Measurements from ENCODE around the gene ZBTB32.

DNA sequence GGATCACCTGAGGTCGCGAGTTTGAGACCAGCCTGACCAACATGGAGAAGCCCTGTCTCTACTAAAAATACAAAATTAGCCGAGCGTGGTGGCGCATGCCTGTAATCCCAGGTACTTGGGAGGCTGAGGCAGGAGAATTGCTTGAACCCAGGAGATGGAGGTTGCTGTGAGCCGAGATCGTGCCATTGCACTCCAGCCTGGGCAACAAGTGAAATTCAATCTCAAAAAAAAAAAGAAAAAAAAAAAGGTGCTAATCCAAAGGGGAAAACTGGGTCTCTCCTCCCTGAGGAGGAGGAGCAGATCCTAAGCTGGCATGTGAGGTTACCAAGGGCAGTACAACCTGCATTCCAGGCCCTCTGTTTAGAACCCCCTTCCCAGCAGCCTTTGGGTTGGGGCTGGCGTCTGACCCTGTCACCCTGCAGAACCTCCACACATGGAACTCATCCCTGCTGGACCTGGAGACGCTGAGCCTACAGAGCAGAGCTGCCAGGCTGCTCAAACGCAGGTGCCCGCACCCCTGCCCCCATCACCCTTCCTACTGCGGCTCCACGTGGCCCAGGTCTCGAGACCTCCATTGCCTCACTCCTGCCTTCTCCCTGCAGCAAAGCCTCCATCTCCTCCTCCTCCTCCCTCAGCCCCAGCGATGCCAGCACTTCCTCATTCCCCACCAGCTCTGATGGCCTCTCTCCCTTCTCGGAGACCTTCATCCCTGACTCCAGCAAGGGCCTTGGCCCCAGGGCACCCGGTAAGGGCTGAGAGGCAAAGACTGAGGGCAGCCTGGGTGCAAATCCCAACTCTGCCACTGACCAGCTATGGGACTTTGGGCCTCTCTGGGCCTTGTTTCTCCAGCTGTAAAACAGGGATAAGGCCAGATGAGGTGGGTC lies 60.3 kb downstream of the ZBTB32 start:
- TF ChIP-seq ZNF777 (tag by site-specific recombination; IDR thresholded peaks at IDR 0.05; ENCODE audit: borderline replicate concordance), result no peak
- TF ChIP-seq YY1 (tag by site-specific recombination; IDR thresholded peaks at IDR 0.05), result no peak
- TF ChIP-seq SP3 (tag by site-specific recombination; IDR thresholded peaks at IDR 0.05), result no peak
- TF ChIP-seq ZBTB20 (tag by site-specific recombination; IDR thresholded peaks at IDR 0.05), result no peak
- TF ChIP-seq, protein P1, sequence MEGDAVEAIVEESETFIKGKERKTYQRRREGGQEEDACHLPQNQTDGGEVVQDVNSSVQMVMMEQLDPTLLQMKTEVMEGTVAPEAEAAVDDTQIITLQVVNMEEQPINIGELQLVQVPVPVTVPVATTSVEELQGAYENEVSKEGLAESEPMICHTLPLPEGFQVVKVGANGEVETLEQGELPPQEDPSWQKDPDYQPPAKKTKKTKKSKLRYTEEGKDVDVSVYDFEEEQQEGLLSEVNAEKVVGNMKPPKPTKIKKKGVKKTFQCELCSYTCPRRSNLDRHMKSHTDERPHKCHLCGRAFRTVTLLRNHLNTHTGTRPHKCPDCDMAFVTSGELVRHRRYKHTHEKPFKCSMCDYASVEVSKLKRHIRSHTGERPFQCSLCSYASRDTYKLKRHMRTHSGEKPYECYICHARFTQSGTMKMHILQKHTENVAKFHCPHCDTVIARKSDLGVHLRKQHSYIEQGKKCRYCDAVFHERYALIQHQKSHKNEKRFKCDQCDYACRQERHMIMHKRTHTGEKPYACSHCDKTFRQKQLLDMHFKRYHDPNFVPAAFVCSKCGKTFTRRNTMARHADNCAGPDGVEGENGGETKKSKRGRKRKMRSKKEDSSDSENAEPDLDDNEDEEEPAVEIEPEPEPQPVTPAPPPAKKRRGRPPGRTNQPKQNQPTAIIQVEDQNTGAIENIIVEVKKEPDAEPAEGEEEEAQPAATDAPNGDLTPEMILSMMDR (tag by site-specific recombination; IDR thresholded peaks at IDR 0.05), result no peak
- no peak for TF ChIP-seq ZNF560 (tag by site-specific recombination; IDR thresholded peaks at IDR 0.05; ENCODE audit: borderline replicate concordance)
- no peak for TF ChIP-seq ZNF830 (tag by site-specific recombination; IDR thresholded peaks at IDR 0.05; ENCODE audit: low read depth)
- TF ChIP-seq ZNF138 (tag by site-specific recombination; IDR thresholded peaks at IDR 0.05; ENCODE audit: borderline replicate concordance), result no peak

Data from HEK293 (cell line).